K562 (cell line): Measurements from ENCODE around the gene NUP43. TPM values are rescaled to one million over a fixed set of nuclear protein-coding genes. Genes with fewer than 3 reads are reported as not detected.

Experiments used
- BDP1 ChIP-seq: IDR thresholded peaks from 3 replicates; pipeline ENCODE4 v1.6.1; 2011; ENCODE audit not compliant: insufficient read length, insufficient read depth
- CHAMP1 ChIP-seq: fragments of 450-650 bp; IDR thresholded peaks from 2 replicates; pipeline ENCODE4 v1.6.1; 2016; ENCODE audit warnings: mild to moderate bottlenecking
- E2F6 ChIP-seq, 2 experiments: IDR thresholded peaks; 2 replicates each; pipeline ENCODE4 v1.6.1; 2011; ENCODE audit warnings: borderline replicate concordance in 1 of 2, control low read depth in 1 of 2, low read depth in 1 of 2, low read length in 1 of 2, mild to moderate bottlenecking in 1 of 2, mixed read lengths in 1 of 2, moderate library complexity in 1 of 2; ENCODE audit not compliant: insufficient read depth in 1 of 2, insufficient read length in 1 of 2, poor library complexity in 1 of 2, severe bottlenecking in 1 of 2; ENCODE audit errors: extremely low read depth in 1 of 2
- FOXA3 ChIP-seq, 2 experiments: fragments of 450-650 bp in 1 of 2; sonication (generic) in 1 of 2; formaldehyde crosslinking; IDR thresholded peaks in 1 of 2; conservative IDR thresholded peaks in 1 of 2; 2 replicates each; pipeline versions ENCODE4 v1.4.0 to v1.8.0; 2020 to 2022; ENCODE audit warnings: mild to moderate bottlenecking in 2 of 2, missing genetic modification reagents in 1 of 2
- HCFC1 ChIP-seq: IDR thresholded peaks from 2 replicates; pipeline ENCODE4 v1.6.1; 2012; ENCODE audit warnings: low read depth, low read length, improper control_type of control experiment
- MCM7 ChIP-seq, 2 experiments: fragments of 450-650 bp; IDR thresholded peaks; 2 replicates each; pipeline ENCODE4 v1.6.1; 2016 to 2018
- MED1 ChIP-seq: sonication (generic); formaldehyde crosslinking; IDR thresholded peaks from 2 replicates; pipeline ENCODE4 v1.8.1; 2023; ENCODE audit warnings: missing genetic modification reagents, borderline replicate concordance
- SMAD4 ChIP-seq: fragments of 250-450 bp; sonication (Bioruptor Pico); conservative IDR thresholded peaks from 2 replicates; pipeline ENCODE4 v1.8.0; 2021; ENCODE audit warnings: inconsistent platforms, mild to moderate bottlenecking, moderate library complexity
- SRF ChIP-seq, 2 experiments: fragments of 250-450, 450-650 bp in 1 of 2; sonication (Bioruptor Pico) in 1 of 2; sonication (generic) in 1 of 2; formaldehyde crosslinking; IDR thresholded peaks; 2 replicates each; pipeline versions ENCODE4 v1.5.0 to v1.5.1; 2020 to 2022; ENCODE audit warnings: mild to moderate bottlenecking in 1 of 2, missing genetic modification reagents in 1 of 2
- WHSC1 ChIP-seq: IDR thresholded peaks from one replicate; pipeline ENCODE4 v1.6.1; 2012; ENCODE audit warnings: low read length, control low read depth, inconsistent platforms
- YY1 ChIP-seq, 3 experiments: IDR thresholded peaks; 2 replicates each; pipeline ENCODE4 v1.6.1; 2011; ENCODE audit warnings: low read length in 2 of 3, mild to moderate bottlenecking in 2 of 3, moderate library complexity in 2 of 3, borderline replicate concordance in 1 of 3, control low read depth in 1 of 3, low read depth in 1 of 3; ENCODE audit not compliant: insufficient read depth in 3 of 3, insufficient replicate concordance in 2 of 3, control insufficient read depth in 1 of 3, insufficient read length in 1 of 3; ENCODE audit errors: extremely low read depth in 1 of 3
- ZBTB12 ChIP-seq: fragments of 250-450 bp; sonication (Bioruptor Pico); IDR thresholded peaks from 2 replicates; pipeline ENCODE4 v1.4.0; 2020
- ZNF408 ChIP-seq: fragments of 250-450 bp; sonication (Bioruptor Pico); IDR thresholded peaks from 2 replicates; pipeline ENCODE4 v1.4.0; 2020; ENCODE audit warnings: low read depth, mild to moderate bottlenecking, moderate library complexity
- ZNF41 ChIP-seq: fragments of 250-450 bp; sonication (Bioruptor Pico); conservative IDR thresholded peaks from 2 replicates; pipeline ENCODE4 v1.4.0; 2020; ENCODE audit warnings: mild to moderate bottlenecking
- ZNF76 ChIP-seq: fragments of 250-450 bp; sonication (Bioruptor Pico); IDR thresholded peaks from 2 replicates; pipeline ENCODE4 v1.4.0; 2020; ENCODE audit warnings: mild to moderate bottlenecking, moderate library complexity, borderline replicate concordance
- ZNF780A ChIP-seq: fragments of 250-450 bp; sonication (Bioruptor Pico); IDR thresholded peaks from 2 replicates; pipeline ENCODE4 v1.5.0; 2021; ENCODE audit warnings: mild to moderate bottlenecking
- polyA plus RNA-seq, 8 experiments: library from polyadenylated mRNA; depleted of rRNA in 4 of 8; stranded (reverse) in 5 of 8; unstranded in 3 of 8; fragments of >200 nt; fragmentation: Nextera tagmentation in 2 of 8; fragmentation: Illumina TruSeq in 1 of 8; extraction: Ambion mirVana in 2 of 8; extraction: Trizol in 1 of 8; gene quantifications; 2 replicates each; pipeline versions ENCODE4 v1.2.1 to v1.2.3, GENCODE V29; 2011 to 2014; ENCODE audit warnings: inconsistent platforms in 1 of 8, missing spikeins in 1 of 8
- total RNA-seq, 7 experiments: library from RNA; depleted of rRNA in 6 of 7; stranded (reverse); fragments of >200 nt in 6 of 7; fragmentation: Illumina TruSeq in 2 of 7; extraction: Trizol in 2 of 7; gene quantifications; 2 replicates each; pipeline versions ENCODE4 v1.2.1 to v1.2.3, GENCODE V29; 2011 to 2021; ENCODE audit warnings: low replicate concordance in 1 of 7
- TF ChIP-seq, protein P1 (sequence below): sonication (generic); formaldehyde crosslinking; IDR thresholded peaks from 2 replicates; pipeline ENCODE4 v1.9.0; 2022; ENCODE audit warnings: mild to moderate bottlenecking, missing genetic modification reagents
- TF ChIP-seq, protein P2 (sequence below): fragments of 450-650 bp; IDR thresholded peaks from 2 replicates; pipeline ENCODE4 v1.7.1; 2018; ENCODE audit warnings: mild to moderate bottlenecking, low read depth; ENCODE audit not compliant: partially characterized antibody

NUP43 gene
- total and polyA plus RNA-seq, 9 of the 15 experiments (the other 6 are each of a cell fraction or from before 2014, with no cell fraction given) = 28.9 to 136 (median 67.4) TPM

- TF ChIP-seq CHAMP1 (no peak), WHSC1 (no peak), FOXA3 (CRISPR knock-in tag; conservative IDR thresholded peaks at IDR 0.05 in 1 of 2, IDR thresholded peaks at IDR 0.05 in 1 of 2) (peak in 1 of 2 experiments; percentile 86; a peak in 1 of 4 replicates), ZNF41 (CRISPR knock-in tag) (no peak; the same call in 1 of the 2 replicates), SRF (CRISPR knock-in tag; IDR thresholded peaks at IDR 0.05) (no peak; a peak in 1 of 4 replicates), HCFC1 (peak; percentile 23; the same call in 1 of the 2 replicates), ZBTB12 (no peak), ZNF780A (CRISPR knock-in tag) (no peak), BDP1 (no peak), ZNF76 (CRISPR knock-in tag) (peak; percentile 65; the same call in 1 of the 2 replicates), MCM7 (IDR thresholded peaks at IDR 0.05) (no peak), E2F6 (IDR thresholded peaks at IDR 0.05; ENCODE audit: borderline replicate concordance in 1 of 2, extremely low read depth in 1 of 2, insufficient read depth in 1 of 2, insufficient read length in 1 of 2, low read depth in 1 of 2, low read length in 1 of 2, poor library complexity in 1 of 2, severe bottlenecking in 1 of 2) (peak; percentile 74 to 89), YY1 (IDR thresholded peaks at IDR 0.05; ENCODE audit: borderline replicate concordance in 1 of 3, control insufficient read depth in 1 of 3, extremely low read depth in 1 of 3, insufficient read depth in 3 of 3, insufficient read length in 1 of 3, insufficient replicate concordance in 2 of 3, low read depth in 1 of 3, low read length in 2 of 3) (peak in 1 of 3 experiments; percentile 46), SMAD4 (CRISPR knock-in tag) (peak; percentile 61; the same call in 1 of the 2 replicates), ZNF408 (no peak), MED1 (CRISPR knock-in tag) (no peak)
- TF ChIP-seq, protein P1, sequence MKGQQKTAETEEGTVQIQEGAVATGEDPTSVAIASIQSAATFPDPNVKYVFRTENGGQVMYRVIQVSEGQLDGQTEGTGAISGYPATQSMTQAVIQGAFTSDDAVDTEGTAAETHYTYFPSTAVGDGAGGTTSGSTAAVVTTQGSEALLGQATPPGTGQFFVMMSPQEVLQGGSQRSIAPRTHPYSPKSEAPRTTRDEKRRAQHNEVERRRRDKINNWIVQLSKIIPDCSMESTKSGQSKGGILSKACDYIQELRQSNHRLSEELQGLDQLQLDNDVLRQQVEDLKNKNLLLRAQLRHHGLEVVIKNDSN = peak; percentile 54; the same call in 1 of the 2 replicates
- TF ChIP-seq, protein P2, sequence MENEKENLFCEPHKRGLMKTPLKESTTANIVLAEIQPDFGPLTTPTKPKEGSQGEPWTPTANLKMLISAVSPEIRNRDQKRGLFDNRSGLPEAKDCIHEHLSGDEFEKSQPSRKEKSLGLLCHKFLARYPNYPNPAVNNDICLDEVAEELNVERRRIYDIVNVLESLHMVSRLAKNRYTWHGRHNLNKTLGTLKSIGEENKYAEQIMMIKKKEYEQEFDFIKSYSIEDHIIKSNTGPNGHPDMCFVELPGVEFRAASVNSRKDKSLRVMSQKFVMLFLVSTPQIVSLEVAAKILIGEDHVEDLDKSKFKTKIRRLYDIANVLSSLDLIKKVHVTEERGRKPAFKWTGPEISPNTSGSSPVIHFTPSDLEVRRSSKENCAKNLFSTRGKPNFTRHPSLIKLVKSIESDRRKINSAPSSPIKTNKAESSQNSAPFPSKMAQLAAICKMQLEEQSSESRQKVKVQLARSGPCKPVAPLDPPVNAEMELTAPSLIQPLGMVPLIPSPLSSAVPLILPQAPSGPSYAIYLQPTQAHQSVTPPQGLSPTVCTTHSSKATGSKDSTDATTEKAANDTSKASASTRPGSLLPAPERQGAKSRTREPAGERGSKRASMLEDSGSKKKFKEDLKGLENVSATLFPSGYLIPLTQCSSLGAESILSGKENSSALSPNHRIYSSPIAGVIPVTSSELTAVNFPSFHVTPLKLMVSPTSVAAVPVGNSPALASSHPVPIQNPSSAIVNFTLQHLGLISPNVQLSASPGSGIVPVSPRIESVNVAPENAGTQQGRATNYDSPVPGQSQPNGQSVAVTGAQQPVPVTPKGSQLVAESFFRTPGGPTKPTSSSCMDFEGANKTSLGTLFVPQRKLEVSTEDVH = no peak
Observed at GRCh38 chr6:149749594-149750135, 3.3 kb upstream of the NUP43 start, which contains the start of gene PCMT1 (continued).
